ENCODE results near the gene PCMT1. TPM values are rescaled to one million over a fixed set of nuclear protein-coding genes. Genes with fewer than 3 reads are reported as not detected.
"Not testable (repeated sequence)": the region's sequence is repeated elsewhere in the genome, so short reads cannot be mapped to it uniquely, and the experiment has no call there.

The PCMT1 gene
- total RNA-seq, 3 donors from 2014 or later: 51.9 to 72.4 (median 57.9) TPM

DNA sequence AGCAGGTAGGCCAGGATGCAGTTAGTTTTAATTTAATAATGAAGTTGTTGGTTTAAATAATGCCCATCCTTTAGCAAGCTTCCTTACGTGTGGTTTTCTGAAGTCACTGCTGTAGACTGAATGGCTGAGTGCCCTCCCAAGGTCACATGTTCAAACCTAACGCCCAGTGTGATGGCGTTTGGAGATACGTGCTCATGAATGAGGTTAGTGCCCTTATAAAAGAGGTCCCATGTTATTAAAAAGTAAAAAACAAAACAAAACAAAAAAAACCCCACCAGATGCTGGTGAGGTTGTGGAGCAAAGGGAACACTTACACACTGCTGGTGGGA is 98.4 kb downstream of the PCMT1 start:
- intact Hi-C loops (cut with DNase I, micrococcal nuclease): no loop called here
- DNase-seq (no peak), ATAC-seq (no peak)
- Histone ChIP-seq H3K36me3 (ENCODE audit: low read depth) (no peaks in the 10 kb centered on the region), H3K4me3 (no peak overlapping the region), H3K4me1 (ENCODE audit: low read depth) (peaks cover 2% of the 10 kb centered on the region), H3K9me3 (no peaks in the 10 kb centered on the region)
- TF ChIP-seq, protein P1, sequence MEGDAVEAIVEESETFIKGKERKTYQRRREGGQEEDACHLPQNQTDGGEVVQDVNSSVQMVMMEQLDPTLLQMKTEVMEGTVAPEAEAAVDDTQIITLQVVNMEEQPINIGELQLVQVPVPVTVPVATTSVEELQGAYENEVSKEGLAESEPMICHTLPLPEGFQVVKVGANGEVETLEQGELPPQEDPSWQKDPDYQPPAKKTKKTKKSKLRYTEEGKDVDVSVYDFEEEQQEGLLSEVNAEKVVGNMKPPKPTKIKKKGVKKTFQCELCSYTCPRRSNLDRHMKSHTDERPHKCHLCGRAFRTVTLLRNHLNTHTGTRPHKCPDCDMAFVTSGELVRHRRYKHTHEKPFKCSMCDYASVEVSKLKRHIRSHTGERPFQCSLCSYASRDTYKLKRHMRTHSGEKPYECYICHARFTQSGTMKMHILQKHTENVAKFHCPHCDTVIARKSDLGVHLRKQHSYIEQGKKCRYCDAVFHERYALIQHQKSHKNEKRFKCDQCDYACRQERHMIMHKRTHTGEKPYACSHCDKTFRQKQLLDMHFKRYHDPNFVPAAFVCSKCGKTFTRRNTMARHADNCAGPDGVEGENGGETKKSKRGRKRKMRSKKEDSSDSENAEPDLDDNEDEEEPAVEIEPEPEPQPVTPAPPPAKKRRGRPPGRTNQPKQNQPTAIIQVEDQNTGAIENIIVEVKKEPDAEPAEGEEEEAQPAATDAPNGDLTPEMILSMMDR (IDR thresholded peaks at IDR 0.05): no peak

DNA sequence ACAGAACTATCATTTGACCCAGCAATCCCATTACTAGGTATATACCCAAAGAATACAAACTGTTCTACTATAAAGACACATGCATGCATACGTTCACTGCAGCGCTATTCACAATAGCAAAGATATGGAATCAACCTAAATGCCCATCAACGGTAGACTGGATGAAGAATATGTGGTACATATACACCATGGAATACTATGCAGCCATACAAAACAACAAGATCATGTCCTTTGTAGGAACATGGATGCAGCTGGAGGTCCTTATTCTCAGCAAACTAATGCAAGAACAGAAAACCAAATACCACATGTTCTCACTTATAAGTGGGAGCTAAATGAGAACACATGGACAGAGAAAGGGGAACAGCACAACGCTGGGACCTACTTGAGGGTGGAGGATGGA is 98.8 kb downstream of the PCMT1 start:
- H3K36me3 ChIP-seq (ENCODE audit: low read depth); DNase-seq; ATAC-seq; H3K9me3 ChIP-seq; H3K4me1 ChIP-seq (ENCODE audit: low read depth); intact Hi-C loops (cut with DNase I, micrococcal nuclease); H3K4me3 ChIP-seq: not testable (repeated sequence)

DNA sequence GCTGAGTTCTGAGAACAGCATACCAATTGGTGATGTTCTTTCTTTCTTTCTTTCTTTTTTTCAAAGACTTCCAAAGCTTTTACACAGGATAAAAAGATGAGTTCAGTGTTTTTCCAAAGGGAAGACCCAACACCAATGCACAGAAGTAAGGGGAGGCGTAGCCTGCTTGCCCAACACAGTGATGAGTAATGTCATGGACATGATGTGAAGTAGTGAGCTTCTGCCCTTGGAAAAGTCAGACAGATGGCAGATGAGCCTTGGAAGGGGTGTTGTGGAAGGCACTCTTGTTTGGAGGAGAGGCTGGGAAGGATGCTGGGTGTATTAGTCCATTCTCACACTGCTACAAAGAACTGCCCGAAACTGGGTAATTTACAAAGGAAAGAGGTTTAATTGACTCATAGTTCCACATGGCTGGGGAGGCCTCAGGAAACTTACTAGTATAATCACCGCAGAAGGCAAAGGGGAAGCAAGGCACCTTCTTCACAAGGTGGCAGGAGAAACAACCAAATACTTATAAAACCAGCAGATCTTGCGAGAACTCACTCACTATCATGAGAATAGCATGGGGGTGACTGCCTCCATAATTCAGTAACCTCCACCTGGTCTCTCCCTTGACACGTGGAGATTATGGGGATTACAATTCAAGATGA is 102.0 kb downstream of the PCMT1 start:
- intact Hi-C loops (cut with DNase I, micrococcal nuclease): no loop called here
- Histone ChIP-seq H3K9me3 (no peaks in the 10 kb centered on the region), H3K36me3 (ENCODE audit: low read depth) (no peaks in the 10 kb centered on the region), H3K4me3 (no peak overlapping the region), H3K4me1 (ENCODE audit: low read depth) (peaks cover 8% of the 10 kb centered on the region)
- TF ChIP-seq, protein P1 (IDR thresholded peaks at IDR 0.05): no peak
- DNase-seq: no peak
- no peak for ATAC-seq

- TF ChIP-seq, protein P1 (IDR thresholded peaks at IDR 0.05): no peak
- Histone ChIP-seq H3K4me1 (ENCODE audit: low read depth) (peaks cover 7% of the 10 kb centered on the region), H3K4me3 (no peak overlapping the region), H3K36me3 (ENCODE audit: low read depth) (no peaks in the 10 kb centered on the region), H3K9me3 (no peaks in the 10 kb centered on the region)
- DNase-seq: no peak
- intact Hi-C loops (cut with DNase I, micrococcal nuclease): no loop called here
- peak; percentile 70 for ATAC-seq
Measured at GRCh38 chr6:149852180-149852579, 102.6 kb downstream of the PCMT1 start.

- TF ChIP-seq, protein P1 (IDR thresholded peaks at IDR 0.05): no peak
Measured at GRCh38 chr6:149852881-149853280, 103.3 kb downstream of the PCMT1 start.

DNA sequence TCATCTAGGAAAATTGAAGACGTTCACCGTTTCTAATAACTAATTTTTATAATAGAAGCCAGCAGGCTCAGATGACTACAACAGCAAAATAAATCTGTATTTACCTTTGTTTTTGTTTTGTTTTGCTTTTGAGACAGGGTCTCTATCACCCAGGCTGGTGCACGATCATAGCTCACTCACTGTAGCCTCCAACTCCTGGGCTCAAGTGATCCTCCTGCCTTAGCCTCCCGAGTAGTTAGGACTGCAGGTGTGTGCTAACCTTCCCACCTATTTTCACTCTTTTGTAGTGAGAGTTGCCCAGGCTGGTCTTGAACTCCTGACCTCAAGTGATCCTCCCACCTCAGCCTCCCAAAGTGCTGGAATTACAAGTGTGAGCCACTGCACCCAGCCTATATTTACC is 104.5 kb downstream of the PCMT1 start:
- H3K36me3 ChIP-seq (ENCODE audit: low read depth); H3K4me1 ChIP-seq (ENCODE audit: low read depth); H3K4me3 ChIP-seq; DNase-seq; intact Hi-C loops (cut with DNase I, micrococcal nuclease); ATAC-seq; H3K9me3 ChIP-seq: not testable (repeated sequence)

More at GRCh38 chr6:149852881-149853280, 103.3 kb downstream of the PCMT1 start:
- no peaks in the 10 kb centered on the region for H3K36me3 ChIP-seq (ENCODE audit: low read depth)
- peaks cover 7% of the 10 kb centered on the region for H3K4me1 ChIP-seq (ENCODE audit: low read depth)
- intact Hi-C loops (cut with DNase I, micrococcal nuclease): no loop called here
- H3K9me3 ChIP-seq: no peaks in the 10 kb centered on the region
- DNase-seq: no peak
- no peak overlapping the region for H3K4me3 ChIP-seq
- no peak for ATAC-seq

DNA sequence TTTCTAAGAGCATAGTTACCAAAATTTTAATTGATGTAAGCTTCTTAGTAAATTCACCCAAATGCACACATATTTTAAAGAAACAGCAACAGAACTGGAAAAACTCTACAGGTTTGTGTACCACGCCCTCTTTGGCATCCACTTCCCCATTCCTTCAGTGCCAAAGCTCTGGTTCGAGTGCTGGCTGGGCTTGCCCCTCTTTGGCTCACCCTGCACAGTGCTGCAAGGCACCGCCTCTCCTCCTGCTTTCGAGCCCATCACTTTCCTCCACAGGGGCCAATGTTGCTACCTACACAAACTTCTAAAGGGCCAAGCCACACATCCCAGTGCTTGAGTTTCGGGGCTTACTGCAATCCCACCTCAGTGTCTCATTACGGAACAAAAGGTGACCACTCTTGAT is 105.0 kb downstream of the PCMT1 start:
- intact Hi-C loops (cut with DNase I, micrococcal nuclease): no loop called here
- DNase-seq: no peak
- no peak overlapping the region for H3K4me3 ChIP-seq
- H3K9me3 ChIP-seq: no peaks in the 10 kb centered on the region
- TF ChIP-seq, protein P1 (IDR thresholded peaks at IDR 0.05): no peak
- peaks cover 7% of the 10 kb centered on the region for H3K4me1 ChIP-seq (ENCODE audit: low read depth)
- peak; percentile 52 for ATAC-seq
- H3K36me3 ChIP-seq (ENCODE audit: low read depth): no peaks in the 10 kb centered on the region
